ENCODE measurements around the gene ZBTB26. TPM values are rescaled to one million over a fixed set of nuclear protein-coding genes. Genes with fewer than 3 reads are reported as not detected.

The ZBTB26 gene
- polyA plus RNA-seq, 1 donor from 2014 or later: 8.5 TPM

DNA sequence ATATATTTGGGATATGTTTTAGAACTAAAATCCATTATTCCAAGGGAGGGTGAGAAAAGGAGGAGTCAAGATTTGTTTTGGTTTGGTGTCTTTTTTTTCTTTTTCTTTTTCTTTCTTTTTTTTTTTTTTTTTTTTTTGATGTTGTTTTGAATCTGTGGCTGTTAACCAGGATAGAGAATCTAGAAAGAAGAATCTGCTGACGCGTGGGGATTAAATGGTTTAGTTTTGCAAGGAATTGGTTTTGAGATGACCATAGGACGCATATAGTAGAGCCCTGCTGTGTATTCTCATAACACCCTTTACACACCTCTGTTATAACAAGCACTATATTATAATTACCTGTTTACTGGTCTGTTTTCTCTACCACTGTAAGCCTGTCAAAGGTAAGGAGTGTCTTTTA, 19.0 kb upstream of the ZBTB26 start:
- peaks cover 88% of the 10 kb centered on the region for H3K79me2 ChIP-seq (replicated peaks; ENCODE audit: insufficient read depth, low read length)
- no peak overlapping the region for H3K4me2 ChIP-seq (ENCODE audit: low read length)
- H3K4me3 ChIP-seq (ENCODE audit: low read length): no peak overlapping the region
- H3K27ac ChIP-seq (ENCODE audit: low read length): no peak overlapping the region
- no peak overlapping the region for H3K9ac ChIP-seq (ENCODE audit: low read length)
- H3K9me2 ChIP-seq (ENCODE audit: insufficient read depth, low read length): no peaks in the 10 kb centered on the region
- no peaks in the 10 kb centered on the region for H3F3A ChIP-seq (ENCODE audit: insufficient read depth, low read length, poor library complexity, severe bottlenecking)
- no peak overlapping the region for H2AFZ ChIP-seq (ENCODE audit: low read depth, low read length)
- H3K9me3 ChIP-seq (ENCODE audit: low read length): no peaks in the 10 kb centered on the region
- no peaks in the 10 kb centered on the region for H4K20me1 ChIP-seq (ENCODE audit: insufficient read depth)
- no peaks in the 10 kb centered on the region for H3K36me3 ChIP-seq (ENCODE audit: insufficient read depth, low read length)
- TF ChIP-seq POLR2AphosphoS5 (IDR thresholded peaks at IDR 0.05): no peak
- no peak for TF ChIP-seq SMC3 (conservative IDR thresholded peaks at IDR 0.05; ENCODE audit: poor library complexity)
- no peak for TF ChIP-seq MXI1 (conservative IDR thresholded peaks at IDR 0.05; ENCODE audit: poor library complexity, severe bottlenecking)
- no peak for TF ChIP-seq EP300 (conservative IDR thresholded peaks at IDR 0.05; ENCODE audit: poor library complexity, severe bottlenecking)
- no peak for TF ChIP-seq RAD21 (conservative IDR thresholded peaks at IDR 0.05)
- no peak for TF ChIP-seq TAF1 (IDR thresholded peaks at IDR 0.05; ENCODE audit: low read depth)
- TF ChIP-seq, protein P1, sequence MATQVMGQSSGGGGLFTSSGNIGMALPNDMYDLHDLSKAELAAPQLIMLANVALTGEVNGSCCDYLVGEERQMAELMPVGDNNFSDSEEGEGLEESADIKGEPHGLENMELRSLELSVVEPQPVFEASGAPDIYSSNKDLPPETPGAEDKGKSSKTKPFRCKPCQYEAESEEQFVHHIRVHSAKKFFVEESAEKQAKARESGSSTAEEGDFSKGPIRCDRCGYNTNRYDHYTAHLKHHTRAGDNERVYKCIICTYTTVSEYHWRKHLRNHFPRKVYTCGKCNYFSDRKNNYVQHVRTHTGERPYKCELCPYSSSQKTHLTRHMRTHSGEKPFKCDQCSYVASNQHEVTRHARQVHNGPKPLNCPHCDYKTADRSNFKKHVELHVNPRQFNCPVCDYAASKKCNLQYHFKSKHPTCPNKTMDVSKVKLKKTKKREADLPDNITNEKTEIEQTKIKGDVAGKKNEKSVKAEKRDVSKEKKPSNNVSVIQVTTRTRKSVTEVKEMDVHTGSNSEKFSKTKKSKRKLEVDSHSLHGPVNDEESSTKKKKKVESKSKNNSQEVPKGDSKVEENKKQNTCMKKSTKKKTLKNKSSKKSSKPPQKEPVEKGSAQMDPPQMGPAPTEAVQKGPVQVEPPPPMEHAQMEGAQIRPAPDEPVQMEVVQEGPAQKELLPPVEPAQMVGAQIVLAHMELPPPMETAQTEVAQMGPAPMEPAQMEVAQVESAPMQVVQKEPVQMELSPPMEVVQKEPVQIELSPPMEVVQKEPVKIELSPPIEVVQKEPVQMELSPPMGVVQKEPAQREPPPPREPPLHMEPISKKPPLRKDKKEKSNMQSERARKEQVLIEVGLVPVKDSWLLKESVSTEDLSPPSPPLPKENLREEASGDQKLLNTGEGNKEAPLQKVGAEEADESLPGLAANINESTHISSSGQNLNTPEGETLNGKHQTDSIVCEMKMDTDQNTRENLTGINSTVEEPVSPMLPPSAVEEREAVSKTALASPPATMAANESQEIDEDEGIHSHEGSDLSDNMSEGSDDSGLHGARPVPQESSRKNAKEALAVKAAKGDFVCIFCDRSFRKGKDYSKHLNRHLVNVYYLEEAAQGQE (IDR thresholded peaks at IDR 0.05; ENCODE audit: borderline replicate concordance): no peak
- TF ChIP-seq, protein P2, sequence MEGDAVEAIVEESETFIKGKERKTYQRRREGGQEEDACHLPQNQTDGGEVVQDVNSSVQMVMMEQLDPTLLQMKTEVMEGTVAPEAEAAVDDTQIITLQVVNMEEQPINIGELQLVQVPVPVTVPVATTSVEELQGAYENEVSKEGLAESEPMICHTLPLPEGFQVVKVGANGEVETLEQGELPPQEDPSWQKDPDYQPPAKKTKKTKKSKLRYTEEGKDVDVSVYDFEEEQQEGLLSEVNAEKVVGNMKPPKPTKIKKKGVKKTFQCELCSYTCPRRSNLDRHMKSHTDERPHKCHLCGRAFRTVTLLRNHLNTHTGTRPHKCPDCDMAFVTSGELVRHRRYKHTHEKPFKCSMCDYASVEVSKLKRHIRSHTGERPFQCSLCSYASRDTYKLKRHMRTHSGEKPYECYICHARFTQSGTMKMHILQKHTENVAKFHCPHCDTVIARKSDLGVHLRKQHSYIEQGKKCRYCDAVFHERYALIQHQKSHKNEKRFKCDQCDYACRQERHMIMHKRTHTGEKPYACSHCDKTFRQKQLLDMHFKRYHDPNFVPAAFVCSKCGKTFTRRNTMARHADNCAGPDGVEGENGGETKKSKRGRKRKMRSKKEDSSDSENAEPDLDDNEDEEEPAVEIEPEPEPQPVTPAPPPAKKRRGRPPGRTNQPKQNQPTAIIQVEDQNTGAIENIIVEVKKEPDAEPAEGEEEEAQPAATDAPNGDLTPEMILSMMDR (IDR thresholded peaks at IDR 0.05; ENCODE audit: poor library complexity, severe bottlenecking): no peak
- no peak for TF ChIP-seq EZH2 (IDR thresholded peaks at IDR 0.05; ENCODE audit: borderline replicate concordance, insufficient read depth, low read length, poor library complexity, severe bottlenecking)
- no peaks in the 10 kb centered on the region for H3K27me3 ChIP-seq (ENCODE audit: insufficient read depth, low read depth, low read length)

DNA sequence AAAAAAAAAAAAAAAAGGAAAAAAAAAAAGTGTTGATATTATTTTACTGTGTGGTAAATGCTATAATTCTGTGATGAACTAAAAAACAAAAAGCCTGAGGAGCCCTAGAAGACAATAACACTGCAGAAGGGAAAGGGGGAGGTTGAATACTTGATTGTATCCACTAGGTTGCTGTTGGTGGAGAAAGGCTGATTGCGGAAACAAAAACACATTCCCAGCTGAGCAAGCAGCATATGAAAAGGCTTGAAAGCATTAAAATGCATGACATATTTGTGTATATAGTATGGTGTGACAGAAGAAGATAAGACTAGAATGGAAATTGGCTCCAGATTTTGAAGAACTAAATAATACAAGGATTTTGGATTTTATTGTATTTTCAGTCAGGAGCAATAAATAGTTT, 18.4 kb upstream of the ZBTB26 start:
- Histone ChIP-seq H3K9me3 (ENCODE audit: low read length) (no peaks in the 10 kb centered on the region), H3K4me2 (ENCODE audit: low read length) (no peak overlapping the region), H3K9me2 (ENCODE audit: insufficient read depth, low read length) (no peaks in the 10 kb centered on the region), H2AFZ (ENCODE audit: low read depth, low read length) (no peak overlapping the region), H4K20me1 (ENCODE audit: insufficient read depth) (no peaks in the 10 kb centered on the region), H3K36me3 (ENCODE audit: insufficient read depth, low read length) (no peaks in the 10 kb centered on the region), H3K4me3 (ENCODE audit: low read length) (no peak overlapping the region), H3K79me2 (replicated peaks; ENCODE audit: insufficient read depth, low read length) (peaks cover 90% of the 10 kb centered on the region), H3F3A (ENCODE audit: insufficient read depth, low read length, poor library complexity, severe bottlenecking) (no peaks in the 10 kb centered on the region), H3K27me3 (ENCODE audit: insufficient read depth, low read depth, low read length) (no peaks in the 10 kb centered on the region), H3K9ac (ENCODE audit: low read length) (no peak overlapping the region), H3K27ac (ENCODE audit: low read length) (no peak overlapping the region)
- TF ChIP-seq TAF1 (IDR thresholded peaks at IDR 0.05; ENCODE audit: low read depth) (no peak), POLR2AphosphoS5 (IDR thresholded peaks at IDR 0.05) (no peak), RAD21 (conservative IDR thresholded peaks at IDR 0.05) (no peak), MXI1 (conservative IDR thresholded peaks at IDR 0.05; ENCODE audit: poor library complexity, severe bottlenecking) (no peak), SMC3 (conservative IDR thresholded peaks at IDR 0.05; ENCODE audit: poor library complexity) (no peak), EP300 (conservative IDR thresholded peaks at IDR 0.05; ENCODE audit: poor library complexity, severe bottlenecking) (no peak), EZH2 (IDR thresholded peaks at IDR 0.05; ENCODE audit: borderline replicate concordance, insufficient read depth, low read length, poor library complexity, severe bottlenecking) (no peak)
- TF ChIP-seq, protein P1 (IDR thresholded peaks at IDR 0.05; ENCODE audit: borderline replicate concordance): no peak
- TF ChIP-seq, protein P2 (IDR thresholded peaks at IDR 0.05; ENCODE audit: poor library complexity, severe bottlenecking): no peak

All from neural cell (in vitro differentiated cells).